Gastroesophageal sphincter (tissue), 4 donors: ENCODE data around the gene SLC6A12. TPM values are rescaled to one million over a fixed set of nuclear protein-coding genes. Genes with fewer than 3 reads are reported as not detected.
"Not testable (repeated sequence)": the region's sequence is repeated elsewhere in the genome, so short reads cannot be mapped to it uniquely, and the experiment has no call there.

Experiments
- ATAC-seq: fragments of 150-250 bp; one replicate; pipeline ENCODE4 v1.9.1; 2016; ENCODE audit warnings: mild to moderate bottlenecking, moderate library complexity
- H3K27ac ChIP-seq, 4 donors: fragments of 200-600 bp; sonication (generic) in 3 of 4; 1 replicate in 3 of 4; 2 replicates in 1 of 4; pipeline ENCODE4 v1.5.1; 2016 to 2019
- H3K27me3 ChIP-seq: fragments of 200-600 bp; sonication (generic); one replicate; pipeline ENCODE4 v1.5.1; 2019
- H3K36me3 ChIP-seq, 2 donors: fragments of 200-600 bp; sonication (generic); one replicate each; pipeline ENCODE4 v1.5.1; 2019; ENCODE audit warnings: control low read depth in 1 of 2
- H3K4me1 ChIP-seq, 3 donors: fragments of 200-600 bp; sonication (generic); 1 replicate in 2 of 3; 2 replicates in 1 of 3; pipeline ENCODE4 v1.5.1; 2016 to 2019; ENCODE audit warnings: control low read depth in 2 of 3
- H3K4me3 ChIP-seq, 2 donors: fragments of 200-600 bp; sonication (generic); one replicate each; pipeline ENCODE4 v1.5.1; 2019; ENCODE audit warnings: mild to moderate bottlenecking in 1 of 2, moderate library complexity in 1 of 2
- H3K9me3 ChIP-seq, 3 donors: fragments of 200-600 bp; sonication (generic); one replicate each; pipeline ENCODE4 v1.5.1; 2017 to 2019; ENCODE audit warnings: control low read depth in 2 of 3
- CTCF ChIP-seq, 4 experiments: fragments of 200-600 bp in 2 of 4; fragments of 450-650 bp in 2 of 4; sonication (generic) in 1 of 4; IDR thresholded peaks; one replicate each; pipeline ENCODE4 v1.5.1; 2017 to 2019; ENCODE audit warnings: antibody characterized with exemption in 4 of 4, mild to moderate bottlenecking in 2 of 4, moderate library complexity in 2 of 4
- EP300 ChIP-seq: sonication (generic); formaldehyde crosslinking; IDR thresholded peaks from one replicate; pipeline ENCODE4 v1.6.1; 2017; ENCODE audit warnings: antibody characterized with exemption, mild to moderate bottlenecking
- POLR2A ChIP-seq, 2 donors: fragments of 450-650 bp; IDR thresholded peaks; one replicate each; pipeline ENCODE4 v1.6.1; 2017; ENCODE audit warnings: antibody characterized with exemption in 2 of 2, mild to moderate bottlenecking in 2 of 2, moderate library complexity in 1 of 2
- POLR2AphosphoS5 ChIP-seq: sonication (generic); formaldehyde crosslinking; IDR thresholded peaks from one replicate; pipeline ENCODE4 v1.6.1; 2017; ENCODE audit warnings: antibody characterized with exemption
- WGBS, 2 donors: methylation state at CpG; one replicate each; pipeline ENCODE4 v1.1.5; 2018; ENCODE audit warnings: low coverage in 1 of 2; 5-methylcytosine and 5-hydroxymethylcytosine counted together
- total RNA-seq, 4 donors: library from RNA; depleted of rRNA; stranded (reverse); fragments of >200 nt; gene quantifications; one replicate each; pipeline ENCODE4 v1.1.0, GENCODE V29; 2016

Gene SLC6A12
- total RNA-seq, 4 donors from 2014 or later = 11.3 TPM; not detected in 3

- no peaks in the 10 kb centered on the region for H3K4me1 ChIP-seq
- no peaks in the 10 kb centered on the region for H3K36me3 ChIP-seq
- no peak for TF ChIP-seq CTCF (IDR thresholded peaks at IDR 0.05)
- no peak for TF ChIP-seq POLR2AphosphoS5
- TF ChIP-seq EP300 = no peak
- 32 to 40% methylated on average over 1 to 5 of the region's 6 CpGs for WGBS, 2 donors
- H3K4me3 ChIP-seq = no peak overlapping the region
- no peak for ATAC-seq
- H3K27me3 ChIP-seq = peaks cover 44% of the 10 kb centered on the region
- H3K27ac ChIP-seq = no peak overlapping the region
- no peaks in the 10 kb centered on the region for H3K9me3 ChIP-seq
Observed at GRCh38 chr12:220491-220890, 6.5 kb upstream of the SLC6A12 start.

GRCh38 chr12:219891-220352, 6.0 kb upstream of the SLC6A12 start:
- Histone ChIP-seq H3K27ac (no peak overlapping the region), H3K36me3 (no peaks in the 10 kb centered on the region), H3K9me3 (no peaks in the 10 kb centered on the region), H3K4me3 (no peak overlapping the region), H3K4me1 (no peaks in the 10 kb centered on the region), H3K27me3 (peaks cover 50% of the 10 kb centered on the region)
- whole genome bisulfite sequencing, 2 donors = no CpG with 5 or more reads among the region's 17 CpGs
- TF ChIP-seq POLR2AphosphoS5 (no peak), CTCF (IDR thresholded peaks at IDR 0.05) (peak in 2 of 4 experiments; percentile 34 to 36)
- ATAC-seq = peak; percentile 32

GRCh38 chr12:218728-219590, 5.0 kb upstream of the SLC6A12 start:
- Histone ChIP-seq H3K27ac (no peak overlapping the region), H3K9me3 (no peaks in the 10 kb centered on the region), H3K4me1 (no peaks in the 10 kb centered on the region), H3K4me3 (no peak overlapping the region), H3K27me3 (peaks cover 60% of the 10 kb centered on the region), H3K36me3 (no peaks in the 10 kb centered on the region)
- ATAC-seq = no peak
- WGBS, 2 donors = 67 to 73% methylated on average over 15 to 18 of the region's 30 CpGs
- TF ChIP-seq CTCF (IDR thresholded peaks at IDR 0.05) = no peak
- TF ChIP-seq EP300 = no peak
- no peak for TF ChIP-seq POLR2AphosphoS5

- Histone ChIP-seq H3K27me3 (peaks cover 67% of the 10 kb centered on the region), H3K36me3 (no peaks in the 10 kb centered on the region), H3K4me1 (peaks cover 0 to 2% (median 0%) of the 10 kb centered on the region in 3 donors), H3K9me3 (no peaks in the 10 kb centered on the region), H3K4me3 (no peak overlapping the region), H3K27ac (no peak overlapping the region)
- TF ChIP-seq EP300 (no peak), CTCF (IDR thresholded peaks at IDR 0.05) (no peak), POLR2A (IDR thresholded peaks at IDR 0.05) (no peak), POLR2AphosphoS5 (no peak)
- ATAC-seq = no peak
- 90 to 96% methylated on average over 2 to 5 of the region's 5 CpGs for WGBS, 2 donors
Observed at GRCh38 chr12:218221-218620, 4.3 kb upstream of the SLC6A12 start.

GRCh38 chr12:217029-217428, 3.1 kb upstream of the SLC6A12 start:
- WGBS, 2 donors = 47 to 89% methylated on average over 5 to 6 of the region's 6 CpGs
- H3K27me3 ChIP-seq = peaks cover 79% of the 10 kb centered on the region
- ATAC-seq, H3K4me3 ChIP-seq, H3K27ac ChIP-seq, H3K9me3 ChIP-seq, H3K36me3 ChIP-seq, H3K4me1 ChIP-seq: not testable (repeated sequence)
